ENCODE measurements around the gene NEUROD2. TPM values are rescaled to one million over a fixed set of nuclear protein-coding genes. Genes with fewer than 3 reads are reported as not detected.

NEUROD2 gene
- total RNA-seq, 1 donor from 2014 or later, result not detected

DNA sequence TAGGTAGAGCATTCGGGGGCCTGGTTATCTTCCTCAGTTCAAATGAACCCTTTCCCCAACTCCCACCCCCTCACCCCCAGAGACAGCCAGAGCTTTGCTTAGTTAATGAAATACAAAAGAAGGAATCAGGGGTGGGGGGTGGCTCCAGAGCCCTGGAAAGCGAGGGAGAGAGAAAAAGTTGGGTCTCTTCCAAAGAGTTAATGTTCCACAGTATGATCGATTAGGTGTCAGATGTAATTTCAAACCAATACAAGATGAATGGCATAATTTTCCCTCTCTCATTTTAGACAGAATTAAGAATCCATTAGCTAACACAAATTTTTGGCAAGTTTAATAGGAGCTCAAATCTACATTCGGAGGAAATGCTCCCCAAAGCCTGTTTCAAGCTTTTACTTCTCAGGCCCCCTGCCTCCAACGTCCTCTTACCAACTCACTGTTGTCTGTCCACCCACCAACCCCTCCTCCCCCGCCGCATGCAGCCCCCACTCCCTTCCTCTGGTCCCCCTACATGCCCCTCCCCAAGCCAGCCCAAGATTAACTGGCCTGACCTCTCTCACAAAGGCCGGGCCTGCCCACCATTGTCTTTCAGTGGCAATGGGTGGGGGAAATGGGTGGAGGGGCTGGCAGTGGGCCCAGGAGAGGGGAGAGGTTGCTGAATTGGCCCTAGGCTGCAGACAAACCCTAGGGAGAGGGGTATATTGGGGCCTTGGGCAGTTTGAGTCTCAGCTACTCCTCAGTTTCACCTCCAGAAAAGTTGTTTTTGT lies 28.2 kb downstream of the NEUROD2 start:
- Histone ChIP-seq H3K36me3 (ENCODE audit: control insufficient read depth, insufficient read depth, low read length) (no peaks in the 10 kb centered on the region), H3K27me3 (ENCODE audit: control insufficient read depth, insufficient read depth, low read length) (peaks cover 16% of the 10 kb centered on the region), H3K4me3 (ENCODE audit: low read depth, low read length) (no peak overlapping the region)
- no peak for DNase-seq (ENCODE audit: low read depth)
- TF ChIP-seq, protein P1, sequence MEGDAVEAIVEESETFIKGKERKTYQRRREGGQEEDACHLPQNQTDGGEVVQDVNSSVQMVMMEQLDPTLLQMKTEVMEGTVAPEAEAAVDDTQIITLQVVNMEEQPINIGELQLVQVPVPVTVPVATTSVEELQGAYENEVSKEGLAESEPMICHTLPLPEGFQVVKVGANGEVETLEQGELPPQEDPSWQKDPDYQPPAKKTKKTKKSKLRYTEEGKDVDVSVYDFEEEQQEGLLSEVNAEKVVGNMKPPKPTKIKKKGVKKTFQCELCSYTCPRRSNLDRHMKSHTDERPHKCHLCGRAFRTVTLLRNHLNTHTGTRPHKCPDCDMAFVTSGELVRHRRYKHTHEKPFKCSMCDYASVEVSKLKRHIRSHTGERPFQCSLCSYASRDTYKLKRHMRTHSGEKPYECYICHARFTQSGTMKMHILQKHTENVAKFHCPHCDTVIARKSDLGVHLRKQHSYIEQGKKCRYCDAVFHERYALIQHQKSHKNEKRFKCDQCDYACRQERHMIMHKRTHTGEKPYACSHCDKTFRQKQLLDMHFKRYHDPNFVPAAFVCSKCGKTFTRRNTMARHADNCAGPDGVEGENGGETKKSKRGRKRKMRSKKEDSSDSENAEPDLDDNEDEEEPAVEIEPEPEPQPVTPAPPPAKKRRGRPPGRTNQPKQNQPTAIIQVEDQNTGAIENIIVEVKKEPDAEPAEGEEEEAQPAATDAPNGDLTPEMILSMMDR (IDR thresholded peaks at IDR 0.05; ENCODE audit: insufficient read depth, low read length, poor library complexity, severe bottlenecking), result no peak

DNA sequence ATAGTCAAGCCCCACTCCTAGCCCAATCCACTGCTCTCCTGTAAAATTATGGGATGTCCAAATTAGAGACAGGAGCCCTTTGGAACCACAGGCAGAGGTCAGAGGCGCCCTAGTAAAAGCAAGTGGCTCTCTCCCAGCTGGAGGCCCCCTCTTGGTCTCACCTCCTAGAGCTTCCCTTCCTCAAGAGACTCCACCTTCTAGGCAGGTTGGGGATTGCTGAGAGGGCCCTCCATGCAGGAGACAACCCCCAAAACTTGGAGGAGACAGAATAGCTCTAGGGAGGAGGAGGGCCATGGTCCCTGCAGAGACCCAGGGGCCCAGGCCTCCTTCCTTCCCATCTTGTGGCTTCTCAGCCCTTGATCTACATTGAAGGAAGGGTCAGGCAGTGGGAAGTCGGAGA lies 29.4 kb downstream of the NEUROD2 start:
- no peak for DNase-seq (ENCODE audit: low read depth)
- H3K36me3 ChIP-seq (ENCODE audit: control insufficient read depth, insufficient read depth, low read length), result no peaks in the 10 kb centered on the region
- peaks cover 13% of the 10 kb centered on the region for H3K27me3 ChIP-seq (ENCODE audit: control insufficient read depth, insufficient read depth, low read length)
- H3K4me3 ChIP-seq (ENCODE audit: low read depth, low read length), result no peak overlapping the region
- TF ChIP-seq, protein P1 (IDR thresholded peaks at IDR 0.05; ENCODE audit: insufficient read depth, low read length, poor library complexity, severe bottlenecking), result no peak

DNA sequence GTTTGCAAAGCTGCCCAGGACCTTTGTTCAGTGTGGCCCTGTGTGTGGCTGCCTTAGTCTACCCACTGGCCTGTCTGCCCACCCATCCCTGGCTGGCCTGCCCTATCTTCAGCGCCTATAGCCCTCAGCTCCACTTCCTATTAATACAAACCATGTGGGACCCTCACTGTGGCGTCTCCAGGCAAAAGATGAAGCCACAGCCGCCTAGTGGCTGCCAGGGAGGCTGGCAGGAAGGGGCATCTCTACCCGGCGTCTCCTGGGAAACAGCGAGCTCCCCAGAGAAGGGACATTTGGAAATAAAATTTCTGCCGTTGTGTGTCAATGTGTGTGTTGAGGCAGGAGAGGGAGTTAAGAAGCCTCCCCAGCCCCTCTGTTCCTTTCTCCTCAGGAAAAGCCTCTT lies 31.5 kb downstream of the NEUROD2 start:
- Histone ChIP-seq H3K27me3 (ENCODE audit: control insufficient read depth, insufficient read depth, low read length) (peaks cover 12% of the 10 kb centered on the region), H3K36me3 (ENCODE audit: control insufficient read depth, insufficient read depth, low read length) (no peaks in the 10 kb centered on the region), H3K4me3 (ENCODE audit: low read depth, low read length) (no peak overlapping the region)
- no peak for DNase-seq (ENCODE audit: low read depth)
- TF ChIP-seq, protein P1 (IDR thresholded peaks at IDR 0.05; ENCODE audit: insufficient read depth, low read length, poor library complexity, severe bottlenecking), result peak; percentile 79

DNA sequence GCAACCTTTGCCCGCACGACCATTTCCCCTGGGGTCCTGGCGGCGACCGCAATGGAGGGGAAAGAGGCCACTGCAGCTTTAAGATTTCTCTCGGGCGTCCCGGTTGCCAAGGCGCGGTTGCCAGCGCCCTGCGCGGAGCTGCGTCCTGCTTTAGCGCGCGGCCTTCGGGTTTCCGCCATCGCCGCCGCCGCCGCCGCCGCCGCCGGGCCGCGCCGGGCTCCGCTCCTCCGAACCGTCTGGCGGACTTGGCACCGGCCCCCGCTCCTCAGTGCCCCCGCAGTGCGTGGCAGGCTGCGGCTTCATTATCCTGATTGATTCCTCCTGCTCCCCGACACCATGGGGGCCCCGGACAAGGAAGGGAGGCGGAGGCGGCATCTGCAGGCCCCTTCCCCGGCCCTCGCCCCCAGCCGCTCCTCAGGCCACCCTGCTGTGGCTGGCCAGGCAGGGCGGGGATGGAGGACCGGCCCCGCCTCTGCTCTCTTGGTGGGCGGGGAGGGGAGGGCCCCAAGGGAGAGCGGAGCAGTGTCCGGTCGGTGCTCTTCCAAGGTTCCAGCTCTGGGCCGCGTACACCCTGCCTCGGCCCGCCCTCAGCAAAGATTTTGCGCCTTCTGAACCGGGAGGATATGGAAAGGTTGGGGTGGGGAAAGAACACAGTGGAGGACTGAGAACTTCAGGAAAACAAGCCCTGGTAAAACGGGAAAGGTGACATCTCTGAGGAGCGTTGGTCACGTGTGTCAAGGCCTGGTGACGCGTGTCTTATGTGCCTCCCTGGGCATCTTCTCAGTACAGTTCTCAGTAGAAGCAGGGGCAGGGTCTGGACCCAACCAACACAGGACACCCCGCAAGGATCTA lies 34.0 kb downstream of the NEUROD2 start:
- TF ChIP-seq, protein P1 (IDR thresholded peaks at IDR 0.05; ENCODE audit: insufficient read depth, low read length, poor library complexity, severe bottlenecking), result no peak
- peaks cover 6% of the 10 kb centered on the region for H3K27me3 ChIP-seq (ENCODE audit: control insufficient read depth, insufficient read depth, low read length)
- peak; percentile 19 for DNase-seq (ENCODE audit: low read depth)
- peak overlapping the region; percentile 58 for H3K4me3 ChIP-seq (ENCODE audit: low read depth, low read length)
- H3K36me3 ChIP-seq (ENCODE audit: control insufficient read depth, insufficient read depth, low read length), result no peaks in the 10 kb centered on the region

DNA sequence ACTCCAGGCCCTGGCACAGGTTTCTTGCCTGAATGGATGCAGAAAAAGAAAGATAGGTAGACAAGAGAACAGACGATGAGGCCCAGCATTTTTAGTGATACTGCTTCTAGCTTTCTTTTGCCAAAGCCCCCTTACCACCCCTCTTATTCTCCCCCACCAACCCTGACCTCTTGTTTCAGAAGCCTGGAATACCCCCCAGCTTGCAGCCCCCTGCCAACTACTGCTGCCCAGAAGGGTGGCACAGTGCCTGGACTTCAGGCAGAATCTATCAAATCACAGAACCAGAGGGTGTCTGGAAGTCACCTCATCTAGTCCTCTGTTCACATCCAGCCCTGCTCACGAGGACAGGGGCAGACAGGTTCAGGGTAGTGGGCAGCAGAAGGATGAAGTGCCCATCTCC lies 35.6 kb downstream of the NEUROD2 start:
- H3K27me3 ChIP-seq (ENCODE audit: control insufficient read depth, insufficient read depth, low read length), result no peaks in the 10 kb centered on the region
- H3K36me3 ChIP-seq (ENCODE audit: control insufficient read depth, insufficient read depth, low read length), result no peaks in the 10 kb centered on the region
- no peak for DNase-seq (ENCODE audit: low read depth)
- TF ChIP-seq, protein P1 (IDR thresholded peaks at IDR 0.05; ENCODE audit: insufficient read depth, low read length, poor library complexity, severe bottlenecking), result no peak
- no peak overlapping the region for H3K4me3 ChIP-seq (ENCODE audit: low read depth, low read length)
